HepG2 (cell line): ENCODE measurements around the gene THRB. TPM values are rescaled to one million over a fixed set of nuclear protein-coding genes. Genes with fewer than 3 reads are reported as not detected.

ENCODE experiments used
- ATAC-seq: fragments of 200-7000 bp; cut with Tn5 transposase; 3 replicates; pipeline ENCODE4 v1.9.1; 2020; ENCODE audit warnings: mild to moderate bottlenecking, moderate library complexity
- BruUV-seq: library from RNA; stranded (reverse); fragments of 400-500 nt; replicated peaks from 2 replicates; lab custom pipeline; 2021; lab: Mats Ljungman, UMichigan
- CTCF ChIA-PET: fragments of 300-600 bp; formaldehyde crosslinking; extraction: SDS; loops from one replicate; lab custom pipeline; 2021; ENCODE audit warnings: low total read pairs, inconsistent platforms, low intra/inter-chr PET ratio; lab: Yijun Ruan, JAX
- POLR2A ChIA-PET: fragments of 350-600 bp; sonication (Branson Sonifier 250); formaldehyde crosslinking; loops from one replicate; lab custom pipeline; 2020; ENCODE audit warnings: antibody characterized with exemption, inconsistent platforms; lab: Yijun Ruan, JAX
- DNase-seq: peaks from one replicate; pipeline ENCODE4 v3.0.0-alpha.2; 2015; ENCODE audit warnings: low spot score
- FAIRE-seq: peaks from 3 replicates; lab custom pipeline; 2011; peaks lifted over from hg19 to GRCh38; lab: Jason Lieb, UNC
- H2AFZ ChIP-seq: one replicate; pipeline ENCODE4 v1.6.1; 2011; ENCODE audit warnings: low read length, inconsistent platforms
- H3K27ac ChIP-seq: fragments of 300-600 bp; 3 replicates; pipeline ENCODE4 v1.8.0; 2011; ENCODE audit warnings: mixed run types, mild to moderate bottlenecking, mixed read lengths, low read length, inconsistent platforms; ENCODE audit not compliant: insufficient read depth; ENCODE audit errors: extremely low read length
- H3K27me3 ChIP-seq, 2 experiments: fragments of 200-600 bp in 1 of 2; 2 replicates in 1 of 2; 3 replicates in 1 of 2; pipeline versions ENCODE4 v1.6.0 to v1.8.0; 2011; ENCODE audit warnings: low read length in 2 of 2, mild to moderate bottlenecking in 2 of 2, moderate library complexity in 2 of 2, inconsistent platforms in 1 of 2; ENCODE audit not compliant: insufficient read depth in 2 of 2, control insufficient read depth in 1 of 2
- H3K36me3 ChIP-seq, 2 experiments: fragments of 200-600 bp in 1 of 2; replicated peaks in 1 of 2; 2 replicates in 1 of 2; 3 replicates in 1 of 2; pipeline versions ENCODE4 v1.5.1 to v1.8.0; 2011; ENCODE audit warnings: low read length in 2 of 2, inconsistent platforms in 1 of 2; ENCODE audit not compliant: insufficient read depth in 2 of 2, control insufficient read depth in 1 of 2
- H3K4me1 ChIP-seq: 2 replicates; pipeline ENCODE4 v1.5.1; 2012; ENCODE audit warnings: low read length, inconsistent platforms; ENCODE audit not compliant: insufficient read depth
- H3K4me2 ChIP-seq: 2 replicates; pipeline ENCODE4 v1.6.0; 2011; ENCODE audit warnings: low read depth, low read length, inconsistent platforms
- H3K4me3 ChIP-seq, 3 experiments: fragments of 200-600 bp in 1 of 3; sonication (generic), shearing (Covaris generic) in 1 of 3; replicated peaks in 1 of 3; 2 replicates each; pipeline ENCODE4 v1.5.1; 2011 to 2016; ENCODE audit warnings: low read length in 3 of 3, inconsistent platforms in 2 of 3, low read depth in 2 of 3, mild to moderate bottlenecking in 2 of 3, control low read depth in 1 of 3, mixed read lengths in 1 of 3; ENCODE audit not compliant: insufficient read depth in 1 of 3
- H3K79me2 ChIP-seq: one replicate; pipeline ENCODE4 v1.6.1; 2011; ENCODE audit warnings: low read length, inconsistent platforms; ENCODE audit not compliant: insufficient read depth
- H3K9ac ChIP-seq: 2 replicates; pipeline ENCODE4 v1.6.0; 2011; ENCODE audit warnings: mild to moderate bottlenecking, low read depth, low read length, inconsistent platforms; ENCODE audit not compliant: insufficient read depth
- H3K9me3 ChIP-seq: 2 replicates; pipeline ENCODE4 v1.5.1; 2012; ENCODE audit warnings: mild to moderate bottlenecking, low read length
- H4K20me1 ChIP-seq: 2 replicates; pipeline ENCODE4 v1.6.0; 2011; ENCODE audit warnings: inconsistent platforms, mild to moderate bottlenecking, low read length, moderate library complexity; ENCODE audit not compliant: insufficient read depth
- ADNP ChIP-seq: sonication (generic); formaldehyde crosslinking; IDR thresholded peaks from 2 replicates; pipeline ENCODE4 v1.4.0; 2020; ENCODE audit warnings: missing genetic modification reagents
- FIP1L1 ChIP-seq: fragments of 200-400 bp; formaldehyde crosslinking; IDR thresholded peaks from 2 replicates; pipeline ENCODE4 v1.6.1; 2018; ENCODE audit warnings: low read depth, mild to moderate bottlenecking, low read length, moderate library complexity, borderline replicate concordance; ENCODE audit not compliant: insufficient read depth
- MBNL3 ChIP-seq: fragments of 250-450 bp; sonication (Bioruptor Pico); conservative IDR thresholded peaks from 2 replicates; pipeline ENCODE4 v1.8.0; 2022; ENCODE audit warnings: mild to moderate bottlenecking, inconsistent platforms
- MTA3 ChIP-seq: sonication (generic); formaldehyde crosslinking; IDR thresholded peaks from 2 replicates; pipeline ENCODE4 v1.4.0; 2020; ENCODE audit warnings: missing genetic modification reagents
- TCF7 ChIP-seq: sonication (generic); IDR thresholded peaks from 2 replicates; pipeline ENCODE4 v1.6.1; 2016; ENCODE audit warnings: antibody characterized with exemption, low read depth
- ZKSCAN8 ChIP-seq: IDR thresholded peaks from 2 replicates; pipeline ENCODE4 v1.6.1; 2016; ENCODE audit warnings: borderline replicate concordance, missing genetic modification reagents, missing compliant biosample characterization
- ZNF331 ChIP-seq: sonication (generic); formaldehyde crosslinking; IDR thresholded peaks from 2 replicates; pipeline ENCODE4 v1.4.0; 2020; ENCODE audit warnings: missing genetic modification reagents
- WGBS: methylation state at CpG from one replicate; pipeline ENCODE4 v1.1.6; 2017; ENCODE audit warnings: low lambda C conversion rate; 5-methylcytosine and 5-hydroxymethylcytosine counted together
- in situ Hi-C: cut with HindIII; loops from 2 replicates; pipeline ENCODE4 v1.10.0; 2017; ENCODE audit warnings: low pct_unique_long_range_greater_than_20kb; ENCODE audit not compliant: extremely low pct_ligation_motif_present
- intact Hi-C: fragments of 100-400 bp; cut with micrococcal nuclease; formaldehyde crosslinking; loops from one replicate; pipeline ENCODE4 v1.10.0; 2022; ENCODE audit not compliant: unreplicated experiment
- polyA plus RNA-seq, 8 experiments: library from polyadenylated mRNA; depleted of rRNA in 3 of 8; stranded (reverse) in 7 of 8; unstranded in 1 of 8; fragments of >200 nt; fragmentation: Illumina TruSeq in 4 of 8; extraction: Trizol in 4 of 8; gene quantifications; 2 replicates each; pipeline versions ENCODE4 v1.2.1 to v1.2.3, GENCODE V29; 2011 to 2016; ENCODE audit warnings: low read depth in 4 of 8, missing spikeins in 1 of 8, mixed read lengths in 1 of 8; ENCODE audit not compliant: insufficient read depth in 1 of 8
- total RNA-seq, 5 experiments: library from RNA; depleted of rRNA; stranded (reverse); fragments of >200 nt; fragmentation: Illumina TruSeq; extraction: Trizol; gene quantifications; 2 replicates each; pipeline ENCODE4 v1.2.3, GENCODE V29; 2016; ENCODE audit warnings: low read depth in 1 of 5
- TF ChIP-seq, protein P1 (sequence below): IDR thresholded peaks from 2 replicates; pipeline ENCODE4 v1.6.1; 2016; ENCODE audit warnings: low read depth, borderline replicate concordance
- TF ChIP-seq, protein P2 (sequence below): sonication (generic); formaldehyde crosslinking; IDR thresholded peaks from 2 replicates; pipeline ENCODE4 v1.8.1; 2023; ENCODE audit warnings: missing genetic modification reagents, mild to moderate bottlenecking, borderline replicate concordance
- TF ChIP-seq, protein P3 (sequence below): sonication (generic); formaldehyde crosslinking; conservative IDR thresholded peaks from 2 replicates; pipeline ENCODE4 v1.4.0; 2020; ENCODE audit warnings: missing genetic modification reagents

Gene THRB
- total and polyA plus RNA-seq, 2 of the 13 experiments (the other 11 are each of a cell fraction or from before 2014, with no cell fraction given): 4.7 to 22.7 TPM

DNA sequence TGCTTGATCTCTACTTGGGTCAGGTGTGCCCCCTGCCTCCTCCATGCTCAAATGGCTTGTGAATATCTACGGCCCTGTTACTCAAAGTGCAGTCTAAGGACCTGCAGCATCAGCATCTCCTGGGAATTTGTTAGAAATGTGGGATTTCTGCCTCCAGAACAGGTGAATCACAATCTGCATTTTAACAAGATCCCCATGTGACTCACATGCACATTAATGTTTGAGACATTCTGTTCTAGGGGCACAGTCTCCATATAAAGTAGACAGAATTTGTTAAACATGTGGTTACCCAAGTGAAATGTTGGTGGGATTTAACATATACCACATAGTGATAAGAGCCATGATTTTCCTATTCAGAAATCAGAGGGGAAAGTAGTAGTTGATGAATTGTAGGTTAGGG is 293.3 kb downstream of the THRB start (continued):
- TF ChIP-seq, protein P1, sequence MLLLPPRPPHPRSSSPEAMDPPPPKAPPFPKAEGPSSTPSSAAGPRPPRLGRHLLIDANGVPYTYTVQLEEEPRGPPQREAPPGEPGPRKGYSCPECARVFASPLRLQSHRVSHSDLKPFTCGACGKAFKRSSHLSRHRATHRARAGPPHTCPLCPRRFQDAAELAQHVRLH: no peak
- TF ChIP-seq ADNP (CRISPR knock-in tag): no peak
- TF ChIP-seq, protein P2, sequence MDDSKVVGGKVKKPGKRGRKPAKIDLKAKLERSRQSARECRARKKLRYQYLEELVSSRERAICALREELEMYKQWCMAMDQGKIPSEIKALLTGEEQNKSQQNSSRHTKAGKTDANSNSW (CRISPR knock-in tag): no peak

DNA sequence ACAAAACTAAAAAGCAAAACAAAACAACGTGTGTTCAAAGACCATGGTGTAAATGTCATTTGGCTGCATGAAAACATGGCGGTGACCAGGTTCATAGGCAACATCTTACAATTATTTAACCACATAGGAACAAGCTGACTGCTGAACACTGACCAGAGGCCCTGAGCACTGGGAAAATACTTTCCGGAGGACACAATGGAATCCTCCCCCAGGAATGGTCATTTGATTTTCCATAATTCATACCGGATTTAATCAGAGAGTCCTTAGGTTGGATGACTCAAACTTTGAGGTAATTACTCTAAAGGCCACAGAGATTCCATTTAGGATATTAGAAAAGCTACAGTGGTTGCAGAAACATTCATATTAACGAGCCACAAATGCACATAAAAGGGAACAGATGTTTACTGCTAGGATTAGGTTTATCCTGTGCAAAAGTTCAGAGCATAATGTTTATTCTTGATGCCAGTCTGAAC is 294.8 kb downstream of the THRB start:
- H3K79me2 ChIP-seq: no peaks in the 10 kb centered on the region
- TF ChIP-seq ZKSCAN8 (CRISPR knock-in tag) (no peak), ZNF331 (no peak)
- H2AFZ ChIP-seq: no peak overlapping the region
- no peak for DNase-seq
- H3K36me3 ChIP-seq: no peaks in the 10 kb centered on the region
- no peak for FAIRE-seq
- in situ Hi-C loops: no loop called here
- no peak overlapping the region for H3K27ac ChIP-seq
- intact Hi-C loops: no loop called here
- BruUV-seq: no TSS peak
- no peak overlapping the region for H3K9ac ChIP-seq
- CTCF ChIA-PET: no interaction called here
- 99% methylated on average over 5 of the region's 5 CpGs for WGBS
- ATAC-seq: no peak
- no peak overlapping the region for H3K4me3 ChIP-seq
- no peaks in the 10 kb centered on the region for H3K4me1 ChIP-seq
- POLR2A ChIA-PET: no interaction called here
- H3K4me2 ChIP-seq: no peak overlapping the region
- H3K9me3 ChIP-seq: no peaks in the 10 kb centered on the region
- H3K27me3 ChIP-seq: no peaks in the 10 kb centered on the region
- H4K20me1 ChIP-seq: no peaks in the 10 kb centered on the region

DNA sequence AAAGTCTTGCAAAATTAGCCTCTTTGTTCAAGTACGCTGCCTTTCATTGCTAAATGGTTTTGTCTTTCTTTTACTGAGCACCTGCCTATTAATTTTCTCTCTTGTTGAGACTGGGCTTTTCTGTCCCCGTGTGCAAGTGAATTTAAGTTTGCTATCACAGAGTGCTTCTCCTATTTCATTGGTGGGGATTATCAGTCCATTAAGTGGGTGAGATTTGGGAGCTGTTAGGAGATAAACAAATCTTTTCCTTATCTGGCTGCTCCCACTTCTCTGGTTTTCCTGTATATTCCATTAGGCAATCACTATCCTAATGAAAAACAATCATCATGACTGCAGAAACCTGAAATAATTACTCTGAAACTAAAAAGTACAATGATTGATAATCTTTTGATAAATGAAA is 295.4 kb downstream of the THRB start:
- in situ Hi-C loops: no loop called here
- no peaks in the 10 kb centered on the region for H4K20me1 ChIP-seq
- no peak overlapping the region for H3K27ac ChIP-seq
- no peak overlapping the region for H3K4me2 ChIP-seq
- no peak overlapping the region for H2AFZ ChIP-seq
- H3K9me3 ChIP-seq: no peaks in the 10 kb centered on the region
- FAIRE-seq (no peak), DNase-seq (no peak), ATAC-seq (no peak)
- TF ChIP-seq, protein P3, sequence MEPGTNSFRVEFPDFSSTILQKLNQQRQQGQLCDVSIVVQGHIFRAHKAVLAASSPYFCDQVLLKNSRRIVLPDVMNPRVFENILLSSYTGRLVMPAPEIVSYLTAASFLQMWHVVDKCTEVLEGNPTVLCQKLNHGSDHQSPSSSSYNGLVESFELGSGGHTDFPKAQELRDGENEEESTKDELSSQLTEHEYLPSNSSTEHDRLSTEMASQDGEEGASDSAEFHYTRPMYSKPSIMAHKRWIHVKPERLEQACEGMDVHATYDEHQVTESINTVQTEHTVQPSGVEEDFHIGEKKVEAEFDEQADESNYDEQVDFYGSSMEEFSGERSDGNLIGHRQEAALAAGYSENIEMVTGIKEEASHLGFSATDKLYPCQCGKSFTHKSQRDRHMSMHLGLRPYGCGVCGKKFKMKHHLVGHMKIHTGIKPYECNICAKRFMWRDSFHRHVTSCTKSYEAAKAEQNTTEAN (CRISPR knock-in tag): no peak
- no peak for TF ChIP-seq TCF7
- no peak for TF ChIP-seq MTA3 (CRISPR knock-in tag)
- TF ChIP-seq FIP1L1: no peak
- no peak for TF ChIP-seq MBNL3 (CRISPR knock-in tag)
- no peaks in the 10 kb centered on the region for H3K36me3 ChIP-seq
- ChIA-PET CTCF (no interaction called here), POLR2A (no interaction called here)
- H3K4me1 ChIP-seq: no peaks in the 10 kb centered on the region
- WGBS: 100% methylated on average over 2 of the region's 2 CpGs
- no peaks in the 10 kb centered on the region for H3K27me3 ChIP-seq
- H3K79me2 ChIP-seq: no peaks in the 10 kb centered on the region
- no peak overlapping the region for H3K9ac ChIP-seq
- intact Hi-C loops: no loop called here
- H3K4me3 ChIP-seq: no peak overlapping the region
- BruUV-seq: no TSS peak
